Stimulated activated naive CD8-positive, alpha-beta T cell treated with anti-CD3 and anti-CD28 coated beads, Interleukin-15, Interleukin-2, amounts not matched to agents 100 ng/mL and 50 ng/mL, for 24 hours (primary cell): ENCODE data around the gene TUBGCP2.

Experiments
- H3K27ac Mint-ChIP-seq: one replicate; pipeline ENCODE4 v1.8.0; 2021; ENCODE audit warnings: mild to moderate bottlenecking, mixed read lengths
- H3K27me3 Mint-ChIP-seq: one replicate; pipeline ENCODE4 v1.8.0; 2021; ENCODE audit warnings: mixed read lengths
- H3K36me3 Mint-ChIP-seq: one replicate; pipeline ENCODE4 v1.8.0; 2021; ENCODE audit warnings: low read depth, mixed read lengths
- H3K4me1 Mint-ChIP-seq: one replicate; pipeline ENCODE4 v1.8.0; 2021; ENCODE audit warnings: low read depth, mixed read lengths
- H3K4me3 Mint-ChIP-seq: one replicate; pipeline ENCODE4 v1.8.0; 2021; ENCODE audit warnings: mild to moderate bottlenecking, mixed read lengths
- H3K9me3 Mint-ChIP-seq: one replicate; pipeline ENCODE4 v1.8.0; 2021; ENCODE audit warnings: mixed read lengths

TUBGCP2 gene

DNA sequence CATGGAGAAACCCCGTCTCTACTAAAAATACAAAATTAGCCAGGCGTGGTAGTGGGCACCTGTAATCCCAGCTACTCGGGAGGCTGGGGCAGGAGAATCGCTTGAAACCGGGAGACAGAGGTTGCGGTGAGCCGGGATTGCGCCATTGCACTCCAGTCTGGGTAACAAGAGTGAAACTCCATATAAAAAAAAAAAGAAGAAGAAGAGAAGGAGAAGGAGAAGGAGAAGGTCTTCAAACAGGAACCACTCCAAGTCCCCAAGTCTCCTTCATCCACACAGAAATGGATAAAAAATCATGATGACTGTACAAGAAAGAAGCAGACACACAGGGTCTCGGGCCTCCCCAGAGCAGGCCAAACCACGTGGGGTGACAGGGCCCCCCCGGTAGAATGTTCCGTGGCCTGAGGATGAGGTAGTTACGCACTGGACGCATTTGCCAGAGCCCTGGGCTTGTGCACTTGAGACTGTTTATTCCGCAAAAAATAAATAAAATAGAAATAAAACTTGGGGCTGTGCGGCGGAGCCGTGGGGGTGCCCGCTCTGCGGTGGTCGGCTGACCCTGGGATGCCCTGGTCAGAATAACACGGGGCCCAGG lies 55.2 kb downstream of the TUBGCP2 start:
- H3K4me3 Mint-ChIP-seq: no peak overlapping the region
- H3K27me3 Mint-ChIP-seq: no peaks in the 10 kb centered on the region
- no peaks in the 10 kb centered on the region for H3K36me3 Mint-ChIP-seq
- peaks cover 20% of the 10 kb centered on the region for H3K4me1 Mint-ChIP-seq
- H3K9me3 Mint-ChIP-seq: no peaks in the 10 kb centered on the region
- H3K27ac Mint-ChIP-seq: no peak overlapping the region

DNA sequence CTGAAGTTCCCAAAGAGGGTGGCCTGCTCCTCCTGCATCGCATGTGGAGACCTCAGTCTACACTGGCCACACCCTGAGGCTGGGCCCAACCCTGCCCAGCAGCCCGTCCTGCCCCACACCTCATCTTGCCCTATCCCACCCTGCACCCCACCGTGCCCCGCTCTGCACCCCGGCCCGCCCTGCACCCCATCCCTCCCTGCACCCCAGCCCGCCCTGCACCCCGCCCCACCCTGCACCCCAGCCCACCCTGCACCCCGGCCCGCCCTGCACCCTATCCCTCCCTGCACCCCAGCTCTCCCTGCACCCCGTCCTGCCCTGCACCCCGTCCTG lies 56.5 kb downstream of the TUBGCP2 start:
- no peaks in the 10 kb centered on the region for H3K9me3 Mint-ChIP-seq
- H3K4me3 Mint-ChIP-seq: no peak overlapping the region
- no peaks in the 10 kb centered on the region for H3K36me3 Mint-ChIP-seq
- H3K4me1 Mint-ChIP-seq: peaks cover 7% of the 10 kb centered on the region
- H3K27me3 Mint-ChIP-seq: no peaks in the 10 kb centered on the region
- no peak overlapping the region for H3K27ac Mint-ChIP-seq

- H3K27ac Mint-ChIP-seq: no peak overlapping the region
- no peaks in the 10 kb centered on the region for H3K9me3 Mint-ChIP-seq
- no peak overlapping the region for H3K4me3 Mint-ChIP-seq
- H3K4me1 Mint-ChIP-seq: peaks cover 3% of the 10 kb centered on the region
- no peaks in the 10 kb centered on the region for H3K36me3 Mint-ChIP-seq
- no peaks in the 10 kb centered on the region for H3K27me3 Mint-ChIP-seq
These were observed 57.1 kb downstream of the TUBGCP2 start for GRCh38 chr10:133251388-133252222.

DNA sequence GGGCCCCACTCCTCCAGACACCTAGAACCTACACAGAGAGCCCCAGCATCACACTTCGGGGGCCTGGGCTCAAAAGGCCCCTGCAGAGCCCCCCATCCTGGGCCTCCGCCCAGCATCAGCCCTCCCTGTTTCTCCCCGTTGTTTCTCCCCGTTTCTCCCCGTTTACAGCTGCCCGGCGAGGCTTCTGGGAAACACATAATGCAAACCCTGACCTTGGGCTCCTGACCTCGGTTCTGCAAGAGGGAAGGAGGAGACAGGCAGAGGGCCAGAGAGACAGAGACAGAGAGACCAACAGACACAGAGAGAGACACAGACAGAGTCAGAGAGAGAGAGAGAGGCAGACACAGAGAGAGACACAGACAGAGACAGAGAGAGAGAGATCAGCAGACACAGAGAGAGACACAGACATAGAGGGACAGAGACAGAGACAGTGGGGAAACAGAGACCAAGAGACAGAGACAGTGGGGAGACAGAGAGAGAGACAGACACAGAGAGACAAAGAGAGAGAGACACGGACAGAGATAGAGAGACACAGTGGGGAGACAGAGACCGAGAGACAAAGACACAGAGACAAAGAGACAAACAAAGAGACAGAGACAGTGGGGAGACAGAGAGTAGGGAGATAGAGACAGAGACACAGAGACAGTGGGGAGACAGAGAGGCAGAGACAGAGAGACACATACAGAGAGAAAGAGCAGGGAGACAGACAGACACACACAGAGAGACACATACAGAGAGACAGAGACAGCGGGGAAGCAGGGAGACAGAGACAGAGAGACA lies 58.5 kb downstream of the TUBGCP2 start:
- H3K4me1 Mint-ChIP-seq: no peaks in the 10 kb centered on the region
- no peaks in the 10 kb centered on the region for H3K36me3 Mint-ChIP-seq
- H3K9me3 Mint-ChIP-seq: no peaks in the 10 kb centered on the region
- no peak overlapping the region for H3K4me3 Mint-ChIP-seq
- H3K27ac Mint-ChIP-seq: peak overlapping the region; percentile 0
- no peaks in the 10 kb centered on the region for H3K27me3 Mint-ChIP-seq

- no peaks in the 10 kb centered on the region for H3K36me3 Mint-ChIP-seq
- H3K27ac Mint-ChIP-seq: no peak overlapping the region
- no peak overlapping the region for H3K4me3 Mint-ChIP-seq
- H3K9me3 Mint-ChIP-seq: no peaks in the 10 kb centered on the region
- H3K4me1 Mint-ChIP-seq: no peaks in the 10 kb centered on the region
- no peaks in the 10 kb centered on the region for H3K27me3 Mint-ChIP-seq
These were observed 59.4 kb downstream of the TUBGCP2 start for GRCh38 chr10:133249094-133249780.

DNA sequence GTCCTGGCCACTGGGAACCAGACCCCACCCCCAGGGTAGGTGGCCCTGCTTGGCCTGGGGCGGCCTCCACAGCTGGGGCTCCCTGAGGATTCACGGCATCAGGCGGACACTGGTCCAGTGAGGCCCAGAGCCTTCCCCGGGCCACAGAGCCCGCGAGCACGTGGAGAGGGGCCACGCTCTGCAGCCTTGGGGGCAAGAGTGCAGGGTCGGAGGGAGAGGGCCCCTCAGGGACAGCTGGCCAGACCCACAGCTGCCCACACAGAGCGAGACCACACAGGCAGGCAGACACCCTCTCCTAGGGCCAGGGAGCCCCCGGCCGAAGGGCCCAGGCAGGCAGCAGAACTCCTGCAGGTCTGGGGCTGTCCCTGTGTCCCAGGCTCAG lies 60.3 kb downstream of the TUBGCP2 start:
- Mint-ChIP-seq H3K9me3 (no peaks in the 10 kb centered on the region), H3K4me1 (no peaks in the 10 kb centered on the region), H3K27ac (no peak overlapping the region), H3K36me3 (no peaks in the 10 kb centered on the region), H3K4me3 (no peak overlapping the region), H3K27me3 (no peaks in the 10 kb centered on the region)

DNA sequence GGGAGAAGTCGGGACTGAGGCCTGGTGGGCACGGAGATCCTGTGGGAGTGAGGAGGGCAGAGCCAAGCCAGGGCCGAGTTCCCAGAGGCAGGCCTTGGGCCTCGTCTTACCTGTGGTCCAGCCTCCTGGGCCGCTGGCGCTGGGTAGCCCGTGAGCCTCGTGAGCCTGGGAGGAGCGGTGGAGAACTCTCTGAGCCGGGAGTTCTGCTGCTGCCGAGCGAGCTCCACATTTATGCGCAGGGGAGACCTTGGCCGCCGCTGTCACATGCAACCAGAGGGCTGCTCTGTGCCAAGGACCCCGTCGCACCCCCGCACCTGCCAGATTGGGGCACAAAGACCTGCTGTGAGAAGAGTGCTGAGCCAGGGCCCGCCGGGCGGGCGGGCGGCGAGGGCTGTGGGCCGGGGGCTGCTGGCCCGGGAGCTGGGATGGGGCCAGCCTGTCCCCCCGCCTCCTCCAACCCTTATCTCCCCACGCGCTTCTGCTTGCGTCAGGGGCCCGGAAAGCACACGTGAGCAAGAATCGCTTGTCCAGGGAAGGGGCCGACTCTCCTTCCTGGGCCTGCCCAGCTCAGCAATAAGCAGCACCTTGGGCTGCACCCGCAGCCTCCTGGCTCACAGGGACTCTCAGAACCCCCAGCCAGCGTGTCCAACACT lies 60.9 kb downstream of the TUBGCP2 start:
- no peaks in the 10 kb centered on the region for H3K9me3 Mint-ChIP-seq
- H3K4me3 Mint-ChIP-seq: no peak overlapping the region
- no peaks in the 10 kb centered on the region for H3K4me1 Mint-ChIP-seq
- no peak overlapping the region for H3K27ac Mint-ChIP-seq
- peaks cover 4% of the 10 kb centered on the region for H3K27me3 Mint-ChIP-seq
- H3K36me3 Mint-ChIP-seq: no peaks in the 10 kb centered on the region

GRCh38 chr10:133246236-133246626 lies 62.4 kb downstream of the TUBGCP2 start:
- H3K9me3 Mint-ChIP-seq: no peaks in the 10 kb centered on the region
- H3K4me1 Mint-ChIP-seq: peaks cover 11% of the 10 kb centered on the region
- H3K27ac Mint-ChIP-seq: no peak overlapping the region
- no peak overlapping the region for H3K4me3 Mint-ChIP-seq
- peaks cover 14% of the 10 kb centered on the region for H3K27me3 Mint-ChIP-seq
- H3K36me3 Mint-ChIP-seq: no peaks in the 10 kb centered on the region

DNA sequence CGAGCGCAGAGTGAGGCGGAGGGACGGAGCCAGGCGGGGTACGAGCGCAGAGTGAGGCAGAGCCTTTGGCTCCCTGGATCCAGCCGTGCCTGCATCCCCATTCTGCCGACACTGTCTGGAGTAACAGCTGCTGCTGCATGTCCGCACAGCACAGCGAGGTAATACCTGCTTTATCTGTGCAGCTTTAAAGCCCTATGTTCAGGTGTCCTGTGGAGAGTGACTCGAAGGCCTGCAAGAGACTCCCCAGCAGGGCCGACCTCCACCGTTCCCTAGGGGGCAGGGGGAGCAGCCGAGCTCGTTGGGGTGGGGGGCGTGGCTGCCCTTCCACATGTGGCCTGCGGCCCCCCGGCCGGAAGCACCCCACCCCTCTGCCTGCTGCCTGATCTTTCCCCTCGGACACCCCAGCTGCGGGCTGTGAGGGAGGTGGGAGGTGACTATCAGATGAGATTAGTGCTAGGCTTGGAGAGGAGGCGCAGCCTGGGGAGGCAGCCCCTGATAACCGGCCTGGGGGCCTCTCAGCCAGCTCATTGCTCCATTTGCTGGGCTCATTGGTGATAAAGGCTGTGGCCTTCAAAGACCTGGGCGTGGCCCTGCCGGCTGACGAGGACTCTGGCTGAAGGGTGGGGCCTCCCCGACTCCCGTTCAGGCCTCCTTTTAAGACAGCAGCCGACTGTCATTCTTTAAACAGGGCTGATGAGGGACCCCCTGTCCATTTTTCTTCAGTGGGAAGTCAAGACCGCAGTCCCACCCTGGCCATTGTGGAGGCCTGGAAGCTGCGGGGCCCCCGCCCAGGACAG lies 63.0 kb downstream of the TUBGCP2 start:
- H3K9me3 Mint-ChIP-seq: no peaks in the 10 kb centered on the region
- no peak overlapping the region for H3K4me3 Mint-ChIP-seq
- H3K4me1 Mint-ChIP-seq: peaks cover 17% of the 10 kb centered on the region
- H3K36me3 Mint-ChIP-seq: no peaks in the 10 kb centered on the region
- H3K27me3 Mint-ChIP-seq: peaks cover 20% of the 10 kb centered on the region
- H3K27ac Mint-ChIP-seq: no peak overlapping the region

- Mint-ChIP-seq H3K36me3 (no peaks in the 10 kb centered on the region), H3K4me1 (peaks cover 18% of the 10 kb centered on the region), H3K4me3 (no peak overlapping the region), H3K27me3 (peaks cover 32% of the 10 kb centered on the region), H3K9me3 (no peaks in the 10 kb centered on the region), H3K27ac (no peak overlapping the region)
These were observed 65.1 kb downstream of the TUBGCP2 start for GRCh38 chr10:133243593-133243992.

- H3K9me3 Mint-ChIP-seq: no peaks in the 10 kb centered on the region
- no peak overlapping the region for H3K4me3 Mint-ChIP-seq
- H3K36me3 Mint-ChIP-seq: no peaks in the 10 kb centered on the region
- H3K27ac Mint-ChIP-seq: no peak overlapping the region
- peaks cover 18% of the 10 kb centered on the region for H3K4me1 Mint-ChIP-seq
- H3K27me3 Mint-ChIP-seq: peaks cover 37% of the 10 kb centered on the region
These were observed 65.9 kb downstream of the TUBGCP2 start for GRCh38 chr10:133242611-133243356.

DNA sequence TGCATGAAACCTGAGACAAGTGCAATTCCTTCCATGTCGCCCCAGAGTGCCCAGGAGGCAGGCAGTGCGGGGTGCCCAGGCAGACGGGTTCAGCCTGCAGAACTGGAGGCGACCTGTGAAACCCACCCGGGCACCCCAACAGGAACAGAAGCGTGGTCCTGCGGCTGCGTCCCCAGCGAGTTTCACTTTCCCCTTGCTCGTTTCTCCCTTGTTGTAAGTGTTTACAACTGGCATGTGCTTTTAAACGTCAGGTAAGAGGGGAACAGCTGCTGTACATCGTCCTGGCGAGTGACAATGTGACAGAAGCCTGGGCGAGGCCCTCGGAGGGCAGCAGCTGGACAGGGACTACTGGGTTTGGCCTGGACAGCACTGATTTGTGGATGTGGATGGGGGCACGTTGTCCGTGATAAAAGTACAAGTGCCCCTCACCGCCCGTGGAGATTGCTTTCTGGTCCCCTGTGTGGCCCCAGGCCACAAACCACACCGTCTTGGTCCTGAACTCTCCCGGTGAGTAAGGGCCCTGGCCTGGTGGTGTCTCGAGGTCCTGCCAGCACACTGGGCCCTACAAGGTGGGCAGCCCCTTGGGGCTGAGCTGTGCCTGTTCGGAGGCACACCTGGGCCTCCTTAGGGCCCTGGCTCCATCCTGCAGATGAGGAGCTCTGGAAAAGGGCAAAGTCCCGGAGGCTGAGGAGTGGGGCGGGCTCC lies 67.0 kb downstream of the TUBGCP2 start:
- Mint-ChIP-seq H3K36me3 (no peaks in the 10 kb centered on the region), H3K9me3 (no peaks in the 10 kb centered on the region), H3K4me1 (peaks cover 18% of the 10 kb centered on the region), H3K4me3 (peak overlapping the region; percentile 54), H3K27me3 (peaks cover 37% of the 10 kb centered on the region), H3K27ac (no peak overlapping the region)

DNA sequence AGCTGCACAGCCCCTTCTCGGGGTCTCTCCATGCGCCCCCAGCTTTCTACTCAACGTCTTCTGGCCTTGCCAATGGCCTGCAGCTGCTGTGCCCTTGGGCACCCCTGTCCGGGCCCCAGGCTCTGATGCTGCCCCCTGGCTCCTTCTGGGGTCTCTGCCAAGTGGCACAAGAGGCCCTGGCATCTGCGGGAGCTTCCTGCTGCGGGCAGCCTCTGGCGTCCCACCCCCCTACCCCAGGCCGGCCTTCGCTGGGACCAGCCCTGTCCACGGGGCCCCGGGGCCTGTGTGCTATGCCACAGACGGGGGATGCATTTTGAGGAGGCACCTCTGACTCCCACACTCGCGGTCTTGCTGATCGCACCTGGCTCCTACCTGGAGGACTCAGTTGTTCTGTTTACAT lies 68.7 kb downstream of the TUBGCP2 start:
- no peaks in the 10 kb centered on the region for H3K36me3 Mint-ChIP-seq
- H3K4me1 Mint-ChIP-seq: peaks cover 21% of the 10 kb centered on the region
- peaks cover 37% of the 10 kb centered on the region for H3K27me3 Mint-ChIP-seq
- H3K9me3 Mint-ChIP-seq: no peaks in the 10 kb centered on the region
- no peak overlapping the region for H3K27ac Mint-ChIP-seq
- H3K4me3 Mint-ChIP-seq: no peak overlapping the region
